GM18526 (cell line): ENCODE measurements around the gene CCNG1.

Experiments used
- POLR2A ChIP-seq: IDR thresholded peaks from 3 replicates; pipeline ENCODE4 v1.6.1; 2011; ENCODE audit not compliant: insufficient read length; ENCODE audit errors: extremely low read depth

The CCNG1 gene

DNA sequence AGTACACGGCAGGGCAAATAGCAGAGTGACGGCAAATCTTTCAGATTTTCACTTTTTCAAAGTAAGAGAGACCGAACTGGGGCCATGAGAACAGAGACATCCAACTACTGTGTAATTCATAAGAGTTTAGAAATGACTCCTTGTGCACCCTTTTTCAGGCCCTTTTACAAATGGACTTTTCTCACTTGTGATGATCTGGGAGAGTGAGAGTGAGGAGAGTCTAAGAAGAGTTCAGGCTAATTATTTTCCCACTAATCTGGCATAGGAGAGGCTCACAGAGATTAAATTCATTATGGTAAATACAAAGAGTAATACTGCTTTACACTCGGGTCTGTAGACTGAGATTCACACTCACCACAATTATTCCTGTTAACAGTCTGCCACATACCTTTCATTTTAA, 880 bp upstream of the CCNG1 start:
- TF ChIP-seq POLR2A: no peak

DNA sequence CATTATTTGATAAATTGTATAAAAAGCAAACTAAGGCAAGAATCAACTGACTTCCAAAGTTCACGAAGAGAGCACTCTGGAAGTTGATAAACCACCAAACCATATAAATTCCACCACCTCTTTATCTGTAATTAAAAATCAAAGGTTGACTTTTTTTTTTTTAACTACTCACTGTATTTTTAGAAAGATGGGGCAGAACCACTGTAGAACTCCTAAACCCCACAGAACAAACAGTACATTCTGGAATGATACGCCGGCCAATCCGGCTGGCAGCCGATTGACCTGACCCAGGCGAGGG, 435 bp upstream of the CCNG1 start:
- TF ChIP-seq POLR2A: no peak

DNA sequence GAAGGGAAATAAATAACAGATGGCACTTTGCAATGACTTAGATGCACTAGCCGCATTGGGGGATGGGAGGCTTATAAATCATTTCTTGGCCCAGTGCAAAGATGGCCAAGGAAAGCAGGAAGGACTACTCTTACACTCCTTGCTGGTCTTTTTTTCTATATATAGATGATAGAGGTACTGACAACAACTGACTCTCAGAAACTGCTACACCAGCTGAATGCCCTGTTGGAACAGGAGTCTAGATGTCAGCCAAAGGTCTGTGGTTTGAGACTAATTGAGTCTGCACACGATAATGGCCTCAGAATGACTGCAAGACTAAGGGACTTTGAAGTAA, 1.7 kb downstream of the CCNG1 start:
- TF ChIP-seq POLR2A: no peak

DNA sequence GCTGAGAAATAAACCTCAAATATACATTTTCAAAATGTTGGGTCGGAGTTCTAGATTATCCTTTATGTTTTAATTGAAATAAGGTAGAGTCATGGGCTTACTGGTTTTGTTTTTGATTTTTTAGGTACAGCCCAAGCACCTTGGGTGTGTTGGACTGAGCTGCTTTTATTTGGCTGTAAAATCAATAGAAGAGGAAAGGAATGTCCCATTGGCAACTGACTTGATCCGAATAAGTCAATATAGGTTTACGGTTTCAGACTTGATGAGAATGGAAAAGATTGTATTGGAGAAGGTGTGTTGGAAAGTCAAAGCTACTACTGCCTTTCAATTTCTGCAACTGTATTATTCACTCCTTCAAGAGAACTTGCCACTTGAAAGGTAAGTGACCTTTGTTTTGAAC, 3.6 kb downstream of the CCNG1 start:
- no peak for TF ChIP-seq POLR2A

DNA sequence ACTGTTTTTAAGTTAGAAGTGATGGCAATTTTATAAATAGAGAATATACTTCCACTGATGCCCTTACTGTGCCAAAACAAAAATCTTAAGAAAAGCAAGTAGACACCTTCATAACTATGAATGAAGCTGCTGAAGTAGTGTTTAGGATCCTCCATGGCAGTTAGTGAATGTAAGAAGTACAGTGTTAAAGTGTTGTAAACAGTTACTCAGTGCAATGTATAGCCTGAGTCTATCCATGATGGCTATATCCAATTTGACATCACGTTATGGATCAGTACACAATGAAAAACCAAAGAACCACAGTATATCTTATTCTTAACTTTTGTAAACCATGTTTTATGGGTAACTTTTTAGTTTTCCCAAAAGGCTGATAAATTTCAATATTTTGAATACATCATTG, 7.1 kb downstream of the CCNG1 start:
- TF ChIP-seq POLR2A: no peak

DNA sequence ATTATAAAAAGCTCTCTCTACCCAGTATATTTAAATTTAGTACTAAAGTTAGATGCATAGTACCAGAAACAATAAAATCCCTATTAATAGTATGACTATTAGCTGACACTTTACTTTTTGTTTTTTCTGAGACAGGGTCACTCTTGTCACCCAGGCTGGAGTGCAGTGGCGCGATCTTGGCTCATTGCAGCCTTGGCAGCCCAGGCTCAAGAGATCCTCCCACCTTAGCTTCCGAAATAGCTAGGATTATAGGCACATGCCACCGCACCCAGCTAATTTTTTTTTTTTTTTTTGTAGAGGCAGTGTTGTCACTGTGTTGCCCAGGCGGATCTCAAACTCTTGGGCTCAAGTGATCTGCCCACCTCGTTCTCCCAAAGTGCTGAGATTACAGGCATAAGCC, 8.0 kb downstream of the CCNG1 start:
- no peak for TF ChIP-seq POLR2A

DNA sequence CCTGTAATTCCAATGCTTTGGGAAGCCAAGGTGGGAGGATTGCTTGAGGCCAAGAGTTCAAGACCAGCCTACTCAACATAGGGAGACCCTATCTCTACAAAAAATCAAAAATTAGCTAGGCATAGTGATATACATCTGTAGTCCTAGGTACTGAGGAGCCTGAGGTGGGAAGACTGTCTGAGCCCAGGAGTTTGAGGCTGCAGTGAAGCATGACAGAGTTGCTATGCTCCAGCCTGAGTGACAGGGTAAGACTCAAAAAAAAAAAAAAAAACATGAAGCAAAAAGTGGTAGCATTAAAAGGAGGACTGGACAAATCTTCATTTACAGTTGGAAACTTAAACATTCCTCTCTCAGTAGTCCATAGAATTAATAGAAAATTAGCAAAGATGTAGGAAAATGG, 9.8 kb downstream of the CCNG1 start:
- no peak for TF ChIP-seq POLR2A

DNA sequence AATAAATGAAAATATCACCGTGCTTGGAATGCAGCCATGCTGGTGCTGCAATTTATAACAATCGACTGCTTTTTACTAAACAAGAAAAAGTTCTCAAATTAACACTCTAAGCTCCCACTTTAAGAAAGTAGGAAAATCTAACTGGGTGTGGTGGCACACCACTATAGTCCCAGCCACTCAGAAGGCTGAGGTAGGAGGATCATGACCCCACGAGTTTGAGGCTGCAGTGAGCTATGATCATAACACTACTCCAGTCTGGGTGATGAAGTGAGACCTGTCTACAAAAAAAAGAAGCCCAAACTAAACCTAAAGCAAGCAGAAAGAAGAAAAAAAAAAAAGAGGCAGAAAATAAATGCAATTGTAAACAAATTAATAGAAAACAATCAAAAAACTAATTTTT, 10.5 kb downstream of the CCNG1 start:
- no peak for TF ChIP-seq POLR2A

DNA sequence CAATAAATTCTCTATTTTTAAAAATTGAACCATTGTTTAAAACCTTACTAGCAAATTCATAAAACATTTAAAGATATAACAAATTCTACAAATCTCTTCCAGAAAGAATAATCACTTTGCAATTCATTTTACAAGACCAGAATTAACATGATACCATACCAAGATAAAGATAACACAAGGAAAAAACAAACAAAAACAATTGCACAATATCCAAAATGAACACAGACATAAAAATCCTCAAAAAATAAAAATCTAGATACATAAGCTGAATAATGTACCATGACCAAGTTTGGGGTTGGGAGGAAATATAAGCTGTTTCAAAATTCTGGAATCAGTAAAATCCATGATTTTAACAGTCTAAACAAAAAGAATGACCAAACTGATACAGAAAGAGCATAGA, 11.1 kb downstream of the CCNG1 start:
- TF ChIP-seq POLR2A: no peak

DNA sequence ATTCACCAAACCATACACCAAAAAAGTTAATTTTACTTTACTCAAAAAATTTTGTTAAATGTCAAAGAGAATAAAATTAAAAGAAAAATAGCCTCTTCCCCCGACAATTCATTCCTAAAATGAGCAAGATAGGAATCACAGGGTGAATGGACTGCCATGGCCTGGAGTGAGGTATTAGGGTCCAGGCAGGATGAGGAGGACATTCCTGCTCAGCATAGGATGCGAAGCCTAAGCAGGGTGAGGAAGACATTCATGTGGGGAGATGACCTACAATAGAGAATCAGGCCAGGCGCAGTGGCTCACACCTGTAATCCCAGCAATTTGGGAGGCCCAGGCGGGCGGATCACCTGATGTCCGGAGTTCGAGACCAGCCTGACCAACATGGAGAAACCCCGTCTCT, 14.1 kb downstream of the CCNG1 start:
- TF ChIP-seq POLR2A: no peak

DNA sequence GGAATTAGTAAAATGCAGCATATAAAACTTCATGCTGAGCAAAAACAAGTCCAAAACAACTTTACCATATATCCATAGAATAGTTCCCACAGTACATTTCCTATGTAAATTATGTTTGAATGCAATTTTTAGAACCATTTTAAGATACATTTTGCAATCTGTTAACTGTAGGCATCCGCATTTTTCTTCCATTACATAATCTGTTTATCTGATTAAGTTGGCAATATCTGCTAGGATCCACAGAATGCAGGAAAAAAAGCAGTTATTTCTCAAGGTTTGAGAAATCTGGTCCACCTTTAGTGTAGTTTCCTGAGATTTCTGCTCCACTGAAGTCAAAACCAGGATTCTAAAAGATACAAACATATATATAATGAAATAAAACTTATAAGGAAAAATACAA, 16.3 kb downstream of the CCNG1 start:
- no peak for TF ChIP-seq POLR2A

DNA sequence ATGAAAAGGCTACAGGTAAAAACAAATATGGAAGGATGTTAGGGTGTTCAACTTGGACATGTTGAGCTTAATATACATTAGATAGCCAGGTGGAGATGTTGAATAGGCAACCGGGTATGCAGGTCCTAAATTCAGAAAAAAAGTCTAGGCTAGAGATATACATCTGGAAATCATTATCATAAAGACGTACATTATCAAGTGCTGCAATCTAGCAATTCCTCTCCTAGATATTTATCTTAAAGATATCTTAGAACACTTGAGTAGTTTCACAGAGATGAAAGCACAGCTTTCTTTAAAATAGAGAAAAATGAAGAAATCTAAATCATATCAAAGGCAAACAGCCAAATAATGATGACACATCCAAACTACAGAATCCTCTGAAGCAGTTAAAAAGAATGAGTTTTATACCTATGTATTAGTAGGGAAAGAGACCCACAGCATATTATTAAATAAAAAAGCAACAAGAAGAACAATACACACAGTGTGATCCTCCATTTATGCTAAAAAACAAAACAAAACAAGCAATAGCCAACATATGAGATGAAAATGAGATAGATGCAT, 18.7 kb downstream of the CCNG1 start:
- TF ChIP-seq POLR2A: no peak

DNA sequence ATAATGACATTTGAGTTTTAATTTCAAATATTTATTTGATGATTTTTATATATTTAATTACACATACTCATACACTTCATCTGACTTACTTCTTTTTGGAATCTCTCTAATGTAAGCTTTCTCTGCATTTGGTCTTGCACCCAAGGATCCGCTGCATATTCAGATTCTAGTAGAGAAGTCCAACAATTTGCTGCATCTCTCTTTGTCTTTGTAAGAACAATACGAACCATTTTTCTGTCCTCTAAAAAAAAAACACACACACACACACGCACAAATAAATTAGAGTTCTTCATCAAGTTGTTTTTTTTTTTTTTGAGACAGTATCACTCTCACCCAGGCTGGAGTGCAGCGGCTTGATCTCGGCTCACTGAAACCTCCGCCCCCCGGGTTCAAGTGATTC, 19.4 kb downstream of the CCNG1 start:
- TF ChIP-seq POLR2A: no peak

DNA sequence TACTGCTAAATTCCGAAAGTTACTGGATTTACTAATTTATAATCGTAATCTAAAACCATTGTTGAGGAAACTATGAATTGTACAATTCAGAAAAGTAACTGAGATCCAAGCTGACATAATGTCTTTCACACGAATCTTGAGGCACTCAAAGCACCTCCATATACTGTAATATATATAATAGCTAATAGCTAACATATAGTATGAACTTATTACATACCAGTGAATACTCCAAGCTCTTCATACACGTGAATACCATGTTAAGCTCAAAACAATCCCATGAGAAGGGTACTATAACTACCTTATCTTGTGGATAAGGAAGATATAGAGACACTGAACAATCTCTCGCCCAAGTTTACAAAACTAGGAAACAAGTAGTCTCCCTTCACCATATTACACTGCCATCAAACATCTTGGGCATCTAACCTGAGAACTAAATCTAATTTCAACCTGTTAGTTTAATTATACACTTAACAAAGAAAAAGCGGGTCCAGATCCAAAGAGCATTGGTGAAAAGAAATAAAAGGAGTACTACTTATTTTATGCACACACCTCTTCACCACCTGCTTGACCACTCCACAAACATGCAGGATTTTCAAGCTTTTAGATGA, 21.5 kb downstream of the CCNG1 start:
- no peak for TF ChIP-seq POLR2A

DNA sequence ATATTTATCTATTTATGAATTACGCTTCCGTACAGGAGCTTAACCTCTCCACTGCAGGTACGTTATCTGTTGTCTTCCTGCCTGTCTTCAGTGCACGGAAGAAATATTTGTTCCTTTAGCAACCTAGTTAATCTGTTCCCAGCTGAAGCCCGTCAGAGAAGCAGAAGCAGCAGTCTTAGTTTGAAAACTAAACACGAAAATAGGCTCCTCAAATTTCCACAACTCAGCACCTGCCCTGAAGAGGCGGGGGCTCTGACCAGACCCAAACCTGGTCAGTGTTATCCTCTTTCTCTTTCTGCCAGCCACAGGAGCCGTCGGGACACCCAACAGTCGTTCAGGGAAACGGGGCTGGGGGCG, 22.0 kb downstream of the CCNG1 start:
- no peak for TF ChIP-seq POLR2A

DNA sequence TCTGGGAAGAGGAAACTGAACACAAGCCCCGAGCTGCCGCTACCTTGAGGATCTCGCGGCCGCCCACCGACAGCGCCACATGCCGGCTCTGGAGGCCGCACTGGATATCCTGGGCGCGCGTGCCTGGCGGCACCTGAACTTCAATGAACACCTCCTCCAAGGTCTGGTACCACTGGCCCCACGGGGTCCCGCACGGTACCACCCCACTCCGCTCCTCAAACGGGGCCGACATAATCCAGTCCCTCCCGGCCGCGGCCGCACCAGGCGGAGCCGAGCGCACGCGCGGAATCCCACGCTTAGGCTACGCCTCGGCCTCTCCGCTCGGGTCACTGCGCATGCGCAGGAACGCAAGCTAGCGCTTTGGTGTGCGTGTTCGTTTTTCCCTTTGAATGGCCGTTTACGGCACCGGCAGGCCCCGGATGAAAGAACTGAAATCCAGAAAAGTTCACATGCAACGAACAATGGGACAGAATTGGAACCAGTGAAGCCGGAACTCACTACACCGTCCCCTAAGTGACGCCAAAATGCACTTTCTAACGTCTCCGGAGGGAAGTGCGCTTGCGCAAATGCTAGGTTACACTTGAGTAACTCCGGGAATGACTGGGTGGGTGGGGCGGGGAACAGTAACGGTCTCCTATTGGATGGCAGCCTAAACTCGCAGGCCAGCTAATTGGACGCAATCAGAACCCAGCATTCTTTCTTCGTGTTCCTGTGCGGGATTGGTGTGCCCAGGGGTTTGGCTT, 22.6 kb downstream of the CCNG1 start, which contains the start of gene NUDCD2:
Gene NUDCD2, minus strand, starts transcription at position 284 of the 743 bp plus-strand sequence. Its CDS starts 52 bp downstream, at position 232.
- TF ChIP-seq POLR2A: peak; percentile 94
